Iris pigment epithelial cell (primary cell): ENCODE measurements around the gene LRRC8D.
A peak's percentile ranks its signal among the peaks of the same experiment; 100 is the strongest.

ENCODE experiments used
- DNase-seq: peaks from one replicate; pipeline ENCODE4 v3.0.0-alpha.2; 2011; ENCODE audit warnings: low read depth

The LRRC8D gene

DNA sequence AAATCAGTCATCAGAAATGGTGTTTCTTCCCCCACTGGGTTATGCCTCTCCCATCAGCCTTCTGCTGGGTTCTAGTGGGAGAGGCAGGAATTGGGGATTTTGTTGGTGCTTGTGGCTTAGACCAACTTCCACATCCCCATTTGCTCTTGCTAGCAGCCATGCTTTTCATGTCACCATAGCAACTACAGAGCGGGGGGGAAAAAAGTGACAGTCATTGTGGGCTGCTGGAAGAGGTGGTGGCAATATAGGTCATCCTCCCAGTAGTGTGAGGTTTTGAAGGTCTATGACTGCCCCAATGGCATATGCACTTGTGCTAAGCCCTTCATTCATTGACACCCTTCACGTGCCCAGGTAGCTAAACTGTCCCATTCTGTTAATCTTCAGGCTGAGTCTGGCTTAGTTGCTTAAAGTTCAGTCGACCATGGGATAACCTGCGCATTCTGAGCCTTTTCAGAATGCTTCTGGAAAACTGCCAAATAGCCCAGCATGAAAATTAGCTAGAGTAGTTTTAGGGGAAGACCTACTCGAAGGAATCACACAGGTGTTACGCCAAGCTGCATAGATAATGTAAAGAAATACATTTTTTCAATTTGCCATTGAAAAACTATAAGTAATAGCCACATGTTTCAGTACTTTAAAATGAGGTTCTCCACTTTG, 120.4 kb downstream of the LRRC8D start:
- no peak for DNase-seq

GRCh38 chr1:89942014-89942413, 121.2 kb downstream of the LRRC8D start:
- DNase-seq = no peak

DNA sequence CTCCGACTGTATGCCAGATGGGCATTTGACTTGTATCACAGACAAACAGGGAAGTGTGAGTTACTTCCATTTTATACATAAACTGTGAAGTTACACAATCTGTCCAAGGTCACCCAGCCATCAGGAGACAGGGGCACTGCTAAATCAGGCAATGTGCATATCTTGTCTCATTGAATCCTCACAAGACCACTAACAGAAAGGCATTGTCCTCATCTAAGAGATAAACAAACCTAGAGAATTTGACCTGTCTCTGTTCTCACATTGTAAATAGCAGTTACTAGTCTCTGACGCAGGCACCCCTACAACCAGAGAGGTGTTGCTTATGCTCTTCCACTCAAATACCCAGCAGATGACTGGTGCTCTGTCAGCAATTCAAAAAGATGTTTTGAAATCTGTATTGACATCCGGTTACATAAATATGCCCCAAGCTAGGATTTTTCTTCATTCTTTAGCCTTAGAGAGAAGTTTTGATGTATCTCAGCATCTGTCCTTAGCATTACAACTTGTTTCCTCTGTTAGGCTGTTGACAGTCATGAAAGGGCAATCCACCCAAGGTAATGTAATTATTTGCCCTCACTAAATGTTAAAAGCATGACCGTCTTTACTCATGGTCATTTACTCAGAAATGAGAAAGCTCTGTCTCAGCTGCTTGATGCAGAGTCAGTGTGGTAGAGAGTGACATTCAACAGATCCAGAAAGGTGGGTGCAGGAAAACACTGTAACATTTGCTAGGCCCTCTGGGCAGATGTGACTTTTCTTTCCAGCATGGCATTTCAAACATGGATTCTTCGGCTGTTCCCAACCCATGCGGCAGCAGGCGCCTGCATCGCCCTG, 122.2 kb downstream of the LRRC8D start:
- peak; percentile 96 for DNase-seq

GRCh38 chr1:89943846-89944781, 123.3 kb downstream of the LRRC8D start:
- DNase-seq = no peak

DNA sequence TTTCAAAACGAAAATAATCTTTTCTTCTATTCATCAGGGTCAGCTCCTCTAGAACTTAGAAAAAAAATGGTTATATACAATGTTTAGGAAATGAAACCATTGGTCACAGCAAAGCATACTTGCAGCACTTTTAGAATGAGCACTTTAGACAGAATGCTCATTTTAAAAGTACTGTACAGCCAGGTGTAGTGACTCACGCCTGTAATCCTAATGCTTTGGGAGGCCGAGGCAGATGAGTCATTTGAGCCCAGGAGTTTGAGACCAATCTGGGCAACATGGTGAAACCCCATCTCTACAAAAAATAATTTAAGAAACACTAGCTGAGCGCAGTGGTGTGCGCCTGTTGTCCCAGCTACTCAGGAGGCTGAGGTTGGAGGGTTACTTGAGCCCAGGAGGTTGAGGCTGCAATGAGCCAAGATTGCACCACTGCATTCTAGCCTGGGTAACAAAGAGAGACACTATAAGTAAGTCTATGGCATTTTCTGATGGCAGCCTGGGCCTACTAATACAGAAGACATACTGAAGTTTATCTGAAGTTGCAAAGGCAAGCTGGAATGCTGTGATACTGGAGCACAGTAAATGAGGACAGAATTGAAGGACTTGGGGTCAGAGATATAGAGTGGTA, 125.1 kb downstream of the LRRC8D start:
- peak; percentile 85 for DNase-seq

DNA sequence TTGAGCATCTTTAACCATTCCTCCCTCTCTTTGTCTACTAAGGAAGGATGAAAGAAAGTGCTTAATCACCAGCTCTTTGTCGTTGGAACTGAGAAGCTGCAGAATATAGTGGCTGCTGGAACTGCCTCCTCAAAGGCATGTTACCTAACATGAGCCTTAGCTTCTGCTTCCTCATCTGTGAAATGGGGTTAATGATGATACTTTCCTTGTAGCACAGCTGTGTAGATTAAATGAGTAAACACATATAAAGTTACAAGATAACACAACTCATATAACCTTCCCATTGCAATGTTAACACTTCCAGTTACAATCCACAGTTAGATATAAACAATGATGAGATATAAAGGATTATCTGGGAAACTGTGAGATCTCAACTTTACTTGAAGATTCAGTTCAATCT, 125.7 kb downstream of the LRRC8D start:
- DNase-seq = no peak

GRCh38 chr1:89948722-89949345, 128.0 kb downstream of the LRRC8D start:
- DNase-seq = no peak

- DNase-seq = no peak
These were observed 129.3 kb downstream of the LRRC8D start for GRCh38 chr1:89949991-89950624.

- DNase-seq = no peak
These were observed 129.9 kb downstream of the LRRC8D start for GRCh38 chr1:89950703-89951102.

- DNase-seq = peak; percentile 60
These were observed 131.2 kb downstream of the LRRC8D start for GRCh38 chr1:89951766-89952604.

DNA sequence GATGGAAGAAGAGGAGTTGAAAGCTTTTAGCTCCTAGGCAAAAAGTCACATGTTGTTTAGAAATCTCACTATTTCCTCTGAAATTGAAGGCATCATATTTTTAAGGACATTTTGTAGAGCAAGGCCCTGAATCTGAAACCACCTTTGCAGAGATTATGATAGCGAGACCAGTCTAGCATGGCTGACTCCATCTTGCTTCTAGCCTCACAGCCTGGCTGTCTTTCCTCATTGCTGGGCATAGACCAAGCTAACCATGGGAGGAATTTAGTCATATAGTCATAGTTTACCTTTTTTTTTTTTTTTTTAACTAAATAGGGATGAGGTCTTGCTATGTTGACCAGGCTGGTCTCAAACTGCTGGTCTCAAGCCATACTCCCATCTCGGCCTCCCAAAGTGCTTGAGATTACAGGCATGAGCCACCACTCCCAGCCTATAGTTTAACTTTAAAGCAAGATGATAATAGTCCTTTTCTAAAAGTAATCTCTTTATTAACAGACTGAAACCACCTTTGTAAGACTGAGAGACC, 131.8 kb downstream of the LRRC8D start:
- no peak for DNase-seq

- peak; percentile 92 for DNase-seq
These were observed 132.3 kb downstream of the LRRC8D start for GRCh38 chr1:89953131-89953626.

DNA sequence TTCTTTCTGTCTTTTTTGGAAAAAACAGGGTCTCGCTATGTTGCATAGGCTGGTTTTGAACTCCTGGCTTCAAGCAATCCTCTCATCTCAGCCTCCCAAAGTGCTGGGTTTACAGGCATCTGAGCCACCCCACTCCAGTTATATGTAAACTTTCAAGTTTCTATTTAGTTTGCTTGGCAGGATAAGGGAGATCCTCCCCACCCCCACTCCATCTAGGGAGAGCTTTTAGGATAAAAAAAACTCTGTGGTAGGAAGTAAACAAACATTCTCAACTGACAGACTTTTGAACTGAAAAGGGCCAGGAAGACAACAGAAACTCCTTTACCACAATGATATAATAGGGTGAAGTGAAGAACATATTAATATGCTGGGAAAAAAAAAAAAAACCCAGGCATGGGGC, 133.1 kb downstream of the LRRC8D start:
- DNase-seq = no peak

- DNase-seq = no peak
These were observed 133.6 kb downstream of the LRRC8D start for GRCh38 chr1:89954401-89954800.

GRCh38 chr1:89955311-89956205, 134.7 kb downstream of the LRRC8D start:
- no peak for DNase-seq

- DNase-seq = no peak
These were observed 136.3 kb downstream of the LRRC8D start for GRCh38 chr1:89957107-89957506.

GRCh38 chr1:89958851-89959654, 138.2 kb downstream of the LRRC8D start:
- DNase-seq = no peak

DNA sequence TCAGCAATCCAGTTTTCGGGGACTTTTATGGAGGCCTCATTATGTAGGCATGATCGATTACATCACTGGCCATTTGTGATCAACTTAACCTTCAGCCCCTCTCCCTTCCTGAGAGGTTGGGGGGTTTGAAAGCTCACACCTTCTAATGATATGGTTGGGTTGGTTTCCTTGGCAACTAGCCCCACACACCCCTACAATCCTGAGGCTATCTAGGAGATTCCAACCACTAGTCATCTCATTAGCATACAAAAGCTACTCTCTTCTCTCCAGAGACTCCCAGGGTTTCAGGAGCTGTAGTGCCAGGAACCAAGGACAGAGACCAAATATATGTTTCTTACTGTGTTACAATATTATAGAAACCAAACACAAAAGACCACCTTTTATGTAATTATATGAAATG, 138.9 kb downstream of the LRRC8D start:
- DNase-seq = no peak
